ENCODE measurements around the gene LDLRAD4. TPM values are rescaled to one million over a fixed set of nuclear protein-coding genes. Genes with fewer than 3 reads are reported as not detected.
"Not testable (repeated sequence)": the region's sequence is repeated elsewhere in the genome, so short reads cannot be mapped to it uniquely, and the experiment has no call there.

LDLRAD4 gene
- total RNA-seq, 1 donor: 0.54 TPM

DNA sequence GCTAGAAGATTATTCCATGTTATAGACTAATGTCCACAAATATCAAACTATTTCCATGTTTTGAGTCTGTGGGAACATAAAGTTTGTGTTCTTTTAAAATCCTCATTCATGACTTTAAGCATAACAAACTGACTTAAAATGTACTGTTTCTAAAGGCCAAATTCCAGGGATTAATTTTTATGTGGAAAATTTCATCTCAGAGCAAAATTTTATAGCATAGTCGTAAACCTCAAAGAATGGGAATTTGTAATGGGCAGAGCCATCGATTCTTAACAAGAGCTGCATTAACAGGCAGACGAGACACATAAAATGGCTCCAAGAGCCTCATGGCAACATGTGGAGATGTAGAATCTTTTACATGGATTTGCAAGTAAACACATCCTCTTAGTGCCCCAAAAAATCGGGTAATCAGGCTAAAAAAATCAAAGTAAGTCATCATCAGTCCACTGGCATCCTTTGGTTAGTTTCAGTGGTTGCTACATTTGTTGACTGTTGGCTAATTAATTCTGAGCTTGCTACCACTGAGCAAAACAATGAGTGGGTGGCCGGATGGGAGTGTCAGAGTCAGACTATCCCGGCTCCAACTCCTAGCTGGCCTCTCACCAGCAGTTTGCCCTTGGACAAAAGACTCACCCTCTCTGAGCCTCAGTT, 388.2 kb downstream of the LDLRAD4 start:
- DNase-seq (ENCODE audit: low read depth): no peak
- TF ChIP-seq, protein P1, sequence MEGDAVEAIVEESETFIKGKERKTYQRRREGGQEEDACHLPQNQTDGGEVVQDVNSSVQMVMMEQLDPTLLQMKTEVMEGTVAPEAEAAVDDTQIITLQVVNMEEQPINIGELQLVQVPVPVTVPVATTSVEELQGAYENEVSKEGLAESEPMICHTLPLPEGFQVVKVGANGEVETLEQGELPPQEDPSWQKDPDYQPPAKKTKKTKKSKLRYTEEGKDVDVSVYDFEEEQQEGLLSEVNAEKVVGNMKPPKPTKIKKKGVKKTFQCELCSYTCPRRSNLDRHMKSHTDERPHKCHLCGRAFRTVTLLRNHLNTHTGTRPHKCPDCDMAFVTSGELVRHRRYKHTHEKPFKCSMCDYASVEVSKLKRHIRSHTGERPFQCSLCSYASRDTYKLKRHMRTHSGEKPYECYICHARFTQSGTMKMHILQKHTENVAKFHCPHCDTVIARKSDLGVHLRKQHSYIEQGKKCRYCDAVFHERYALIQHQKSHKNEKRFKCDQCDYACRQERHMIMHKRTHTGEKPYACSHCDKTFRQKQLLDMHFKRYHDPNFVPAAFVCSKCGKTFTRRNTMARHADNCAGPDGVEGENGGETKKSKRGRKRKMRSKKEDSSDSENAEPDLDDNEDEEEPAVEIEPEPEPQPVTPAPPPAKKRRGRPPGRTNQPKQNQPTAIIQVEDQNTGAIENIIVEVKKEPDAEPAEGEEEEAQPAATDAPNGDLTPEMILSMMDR (IDR thresholded peaks at IDR 0.05; ENCODE audit: insufficient read depth, low read length): no peak
- H3K4me3 ChIP-seq (ENCODE audit: low read depth, low read length): no peak overlapping the region

- DNase-seq (ENCODE audit: low read depth); H3K4me3 ChIP-seq (ENCODE audit: low read depth, low read length): not testable (repeated sequence)
These were observed 389.5 kb downstream of the LDLRAD4 start for GRCh38 chr18:13608024-13608562.

- TF ChIP-seq, protein P1 (IDR thresholded peaks at IDR 0.05; ENCODE audit: insufficient read depth, low read length): no peak
- no peak for DNase-seq (ENCODE audit: low read depth)
- no peak overlapping the region for H3K4me3 ChIP-seq (ENCODE audit: low read depth, low read length)
These were observed 390.4 kb downstream of the LDLRAD4 start for GRCh38 chr18:13608791-13609532.

DNA sequence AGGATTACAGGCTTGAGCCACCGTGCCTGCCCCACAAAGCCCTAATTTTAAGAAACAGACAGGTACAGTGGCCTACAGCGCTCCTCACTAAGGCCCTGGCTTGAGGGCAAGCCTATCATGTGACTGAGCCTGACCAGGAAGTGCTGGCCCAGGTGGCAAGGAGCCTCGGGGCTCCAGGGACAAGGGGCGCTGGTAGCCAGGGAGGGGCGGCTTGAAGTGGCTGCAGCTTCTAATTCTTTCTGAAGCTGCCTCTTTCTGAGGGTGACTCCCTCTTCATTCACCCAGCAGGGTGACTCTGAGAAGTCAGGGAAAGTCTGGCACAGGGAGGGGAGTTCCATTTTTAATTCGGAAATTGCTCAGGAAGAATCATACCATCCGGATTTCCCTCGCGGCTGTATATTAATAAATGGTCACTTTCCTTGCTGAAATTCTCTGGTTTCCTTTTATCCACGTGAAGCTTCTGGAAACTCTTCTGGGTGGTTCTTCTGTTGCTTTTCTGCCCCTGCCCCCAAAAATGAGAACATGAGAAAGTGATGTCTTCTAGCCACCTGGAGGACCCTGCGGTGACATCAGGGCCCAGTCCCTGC, 392.1 kb downstream of the LDLRAD4 start:
- TF ChIP-seq, protein P1 (IDR thresholded peaks at IDR 0.05; ENCODE audit: insufficient read depth, low read length): no peak
- no peak for DNase-seq (ENCODE audit: low read depth)
- H3K4me3 ChIP-seq (ENCODE audit: low read depth, low read length): peak overlapping the region; percentile 58

- DNase-seq (ENCODE audit: low read depth): peak; percentile 34
- H3K4me3 ChIP-seq (ENCODE audit: low read depth, low read length): peak overlapping the region; percentile 58
- TF ChIP-seq, protein P1 (IDR thresholded peaks at IDR 0.05; ENCODE audit: insufficient read depth, low read length): no peak
These were observed 392.6 kb downstream of the LDLRAD4 start for GRCh38 chr18:13611142-13611600.

DNA sequence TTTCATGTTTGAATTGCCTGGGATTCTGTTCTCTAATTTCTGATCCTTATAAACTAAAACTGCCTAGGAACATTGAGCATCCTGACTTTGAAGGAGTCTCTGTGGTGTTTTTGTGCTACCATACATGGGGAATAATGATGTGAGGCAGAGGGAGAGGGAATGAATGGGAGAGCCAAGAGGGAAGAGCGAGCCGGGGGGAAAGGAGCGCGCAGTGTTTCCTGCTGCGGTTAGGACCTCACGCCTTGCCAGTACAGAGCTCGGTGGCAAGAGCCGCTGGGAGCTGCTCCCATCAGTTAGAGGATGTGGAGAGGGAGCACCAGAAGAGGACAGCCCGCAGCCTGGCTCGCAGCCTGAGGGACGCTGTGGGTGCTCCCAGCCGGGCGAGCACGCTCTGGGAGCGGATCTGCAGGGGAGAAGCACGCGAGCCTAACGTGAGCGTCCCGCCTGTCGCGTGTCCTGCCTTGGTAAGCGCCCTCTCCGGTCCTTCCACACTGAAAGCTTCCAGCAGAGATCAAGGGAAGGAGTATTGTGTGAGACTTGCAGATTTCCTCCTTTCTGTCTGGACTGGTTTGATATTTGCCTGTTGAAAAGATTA, 393.1 kb downstream of the LDLRAD4 start:
- TF ChIP-seq, protein P1 (IDR thresholded peaks at IDR 0.05; ENCODE audit: insufficient read depth, low read length): no peak
- H3K4me3 ChIP-seq (ENCODE audit: low read depth, low read length): peak overlapping the region; percentile 58
- peak; percentile 53 for DNase-seq (ENCODE audit: low read depth)
